HG02852 (cell line): ENCODE data around the gene ATP10B.
"Not testable (repeated sequence)": the region's sequence is repeated elsewhere in the genome, so short reads cannot be mapped to it uniquely, and the experiment has no call there.

Source experiments
- ATAC-seq: cut with Tn5 transposase; IDR thresholded peaks from one replicate; pipeline ENCODE4 v1.9.1; 2021; ENCODE audit warnings: mild to moderate bottlenecking, moderate library complexity; ENCODE audit not compliant: unreplicated experiment

Gene ATP10B

GRCh38 chr5:160760008-160760407 is 92.0 kb downstream of the ATP10B start:
- no peak for ATAC-seq

- ATAC-seq: no peak
Measured at GRCh38 chr5:160757194-160757593, 94.8 kb downstream of the ATP10B start.

GRCh38 chr5:160750938-160751657 is 100.9 kb downstream of the ATP10B start:
- no peak for ATAC-seq

DNA sequence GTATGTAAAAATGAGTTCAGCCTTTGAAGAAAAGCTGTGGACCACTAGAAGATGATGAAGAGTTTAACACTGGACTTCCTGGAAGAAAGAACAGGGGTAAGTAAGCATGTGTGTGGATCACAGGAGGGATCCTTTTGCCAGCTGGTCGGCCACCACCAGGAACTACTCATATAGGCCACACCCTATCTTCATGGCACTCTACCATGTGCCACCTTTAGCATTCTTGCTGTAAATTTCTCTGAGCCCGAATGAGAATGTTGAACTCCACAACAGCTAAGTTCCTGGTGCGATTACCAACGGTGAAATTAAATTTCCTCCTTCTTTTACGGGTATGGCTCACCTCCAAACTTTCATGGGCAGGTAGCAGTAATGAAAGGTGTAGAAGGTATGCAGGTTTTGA is 102.3 kb downstream of the ATP10B start:
- ATAC-seq: no peak

DNA sequence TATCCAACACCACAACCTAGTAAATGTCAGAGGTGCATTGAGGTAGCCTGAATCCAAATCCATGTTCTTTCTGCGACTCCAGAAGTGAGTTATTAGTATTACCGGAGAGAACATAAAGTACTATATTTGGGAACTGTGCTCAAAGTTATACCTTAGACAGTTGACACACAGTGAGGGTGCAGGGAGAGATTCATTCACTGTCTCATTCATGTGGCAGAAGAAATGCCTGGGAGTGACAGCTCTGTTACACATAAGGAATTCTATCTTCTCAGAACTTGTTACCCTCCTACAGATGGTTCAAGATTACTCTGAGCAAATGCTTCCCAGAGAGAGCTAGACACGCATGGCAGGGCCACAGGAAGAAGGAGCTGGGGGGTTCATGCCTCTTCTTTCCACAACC is 103.0 kb downstream of the ATP10B start:
- no peak for ATAC-seq

DNA sequence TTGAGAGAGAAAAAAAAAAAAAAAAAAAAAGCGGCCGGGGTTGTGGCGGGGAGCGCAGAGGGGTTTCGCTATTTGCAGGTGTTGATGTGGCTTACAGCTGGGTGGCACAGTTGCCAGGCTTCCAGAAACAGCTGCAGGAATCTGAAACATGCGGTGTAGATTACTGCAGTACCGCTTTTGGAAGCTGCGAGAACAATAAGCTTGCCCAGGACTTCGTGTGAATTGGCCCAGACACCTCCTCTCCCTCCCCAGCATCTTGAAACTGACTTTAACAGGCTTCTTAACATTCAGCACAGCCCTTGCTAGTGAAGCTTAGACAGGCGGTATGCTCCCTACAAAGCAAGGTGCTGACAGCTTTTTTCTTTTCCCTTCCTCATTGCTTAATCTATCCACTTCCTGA is 104.0 kb downstream of the ATP10B start:
- ATAC-seq: no peak

- ATAC-seq: no peak
Measured at GRCh38 chr5:160747559-160747958, 104.5 kb downstream of the ATP10B start.

- ATAC-seq: no peak
Measured at GRCh38 chr5:160744268-160745101, 107.5 kb downstream of the ATP10B start.

GRCh38 chr5:160743027-160743426 is 109.0 kb downstream of the ATP10B start:
- ATAC-seq: peak; percentile 82

- no peak for ATAC-seq
Measured at GRCh38 chr5:160742446-160742845, 109.6 kb downstream of the ATP10B start.

- no peak for ATAC-seq
Measured at GRCh38 chr5:160727296-160727997, 124.6 kb downstream of the ATP10B start.

- no peak for ATAC-seq
Measured at GRCh38 chr5:160726721-160727120, 125.3 kb downstream of the ATP10B start.

DNA sequence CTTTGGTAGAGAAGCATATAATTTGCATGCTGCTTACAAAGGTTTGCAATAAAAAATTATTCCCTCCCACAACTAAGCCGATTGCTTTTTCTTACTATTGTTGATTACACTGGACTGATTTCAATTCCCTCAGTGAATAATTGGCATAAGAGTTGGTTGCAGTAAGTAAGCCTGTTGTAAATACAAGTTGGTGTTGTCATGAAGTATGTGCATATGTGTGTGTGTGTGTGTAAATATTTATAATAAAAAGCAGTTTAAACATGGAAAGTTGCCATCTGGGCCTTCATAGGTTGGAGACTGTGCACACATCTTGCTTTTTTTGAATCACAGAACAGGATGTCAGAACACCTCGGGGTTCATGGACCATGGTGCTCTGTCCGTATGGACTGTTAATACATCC is 131.2 kb downstream of the ATP10B start:
- no peak for ATAC-seq

DNA sequence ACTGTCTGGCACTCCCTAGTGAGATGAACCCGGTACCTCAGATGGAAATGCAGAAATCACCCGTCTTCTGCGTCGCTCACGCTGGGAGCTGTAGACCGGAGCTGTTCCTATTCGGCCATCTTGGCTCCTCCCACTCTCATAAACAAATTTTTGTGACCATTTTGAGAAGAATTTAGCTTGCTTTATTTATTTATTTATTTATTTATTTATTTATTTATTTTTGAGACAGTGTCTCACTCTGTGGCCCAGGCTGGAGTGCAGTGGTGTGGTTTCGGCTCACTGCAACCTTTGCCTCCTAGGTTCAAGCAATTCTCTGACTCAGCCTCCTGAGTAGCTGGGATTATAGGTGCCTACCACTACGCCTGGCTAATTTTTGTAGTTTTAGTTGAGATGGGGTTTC is 136.5 kb downstream of the ATP10B start:
- not testable (repeated sequence) for ATAC-seq

DNA sequence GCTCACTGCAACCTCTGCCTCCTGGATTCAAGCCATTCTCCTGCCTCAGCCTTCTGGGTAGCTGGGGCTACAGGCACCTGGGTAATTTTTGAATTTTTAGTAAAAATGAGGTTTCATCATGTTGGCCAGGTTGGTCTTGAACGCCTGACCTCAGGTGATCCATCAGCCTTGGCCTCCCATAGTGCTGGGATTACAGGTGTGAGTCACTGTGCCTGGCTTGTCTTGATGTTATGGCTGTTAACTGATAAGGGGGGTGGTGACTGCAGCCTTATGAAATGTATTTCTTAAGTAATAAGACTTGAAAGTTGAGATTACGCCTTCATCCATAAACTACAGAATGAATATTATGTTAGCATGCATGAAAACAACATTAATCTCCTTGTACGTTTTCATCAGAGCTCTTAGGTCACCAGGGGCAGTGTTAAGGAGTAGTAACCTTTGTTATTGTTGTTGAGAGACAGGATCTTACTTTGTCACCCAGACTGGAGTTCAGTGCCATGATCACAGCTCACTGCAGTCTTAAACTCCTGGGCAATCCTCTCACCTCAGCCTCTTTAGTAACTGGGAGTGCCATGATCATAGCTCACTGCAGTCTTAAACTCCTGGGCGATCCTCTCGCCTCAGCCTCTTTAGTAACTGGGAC is 148.3 kb downstream of the ATP10B start:
- no peak for ATAC-seq

GRCh38 chr5:160702934-160703333 is 149.1 kb downstream of the ATP10B start:
- ATAC-seq: peak; percentile 88

DNA sequence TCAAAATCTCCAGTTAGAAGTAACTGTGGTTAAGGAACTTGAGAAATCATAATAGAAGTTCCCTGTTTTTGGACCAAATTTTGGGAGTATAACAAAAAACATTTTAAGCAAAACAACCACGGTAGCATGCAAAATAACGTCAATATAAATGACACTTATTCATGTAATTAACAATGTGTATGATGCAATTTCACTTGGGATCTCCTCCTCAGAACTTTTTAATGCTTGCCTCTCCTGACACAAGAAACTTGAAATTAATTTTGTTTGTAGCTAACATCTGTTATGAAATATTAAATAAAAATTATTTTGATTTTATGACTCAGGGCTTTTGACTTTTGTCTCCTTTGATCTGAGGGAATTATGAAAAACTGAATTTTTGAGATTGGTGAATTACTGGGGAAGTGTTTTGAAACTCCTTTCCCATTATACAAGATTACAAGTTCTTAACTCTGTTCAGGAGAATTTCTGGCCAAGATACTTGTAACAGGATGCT is 149.7 kb downstream of the ATP10B start:
- ATAC-seq: no peak

- ATAC-seq: no peak
Measured at GRCh38 chr5:160701403-160701802, 150.6 kb downstream of the ATP10B start.

GRCh38 chr5:160699301-160699700 is 152.7 kb downstream of the ATP10B start:
- ATAC-seq: no peak

- ATAC-seq: no peak
Measured at GRCh38 chr5:160697281-160697680, 154.7 kb downstream of the ATP10B start.

DNA sequence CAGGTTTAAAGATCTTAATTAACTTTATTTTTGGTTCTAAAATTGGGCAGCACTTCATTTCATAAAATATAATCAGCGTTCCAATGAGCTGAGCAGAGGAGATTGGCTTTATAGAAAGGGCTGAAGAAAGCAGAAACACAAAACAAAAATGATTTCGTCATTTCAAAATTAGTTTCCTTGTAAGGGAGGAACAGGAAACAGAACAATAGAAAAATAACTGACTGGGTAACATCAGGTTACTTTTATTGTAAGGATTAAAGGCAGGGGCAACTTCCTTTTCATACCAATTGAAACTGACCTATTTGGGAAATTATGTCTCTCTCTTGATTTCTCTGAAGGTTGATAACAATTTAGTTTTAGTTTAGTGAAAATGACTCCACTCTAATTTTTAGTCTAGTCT is 157.1 kb downstream of the ATP10B start:
- no peak for ATAC-seq
